ENCODE results near the gene RUNDC1.

Gene RUNDC1

GRCh38 chr17:43024407-43025289, 44.3 kb downstream of the RUNDC1 start, which contains the start of gene RND2 (continued):
- TF ChIP-seq ZNF37A (tag by site-specific recombination; IDR thresholded peaks at IDR 0.05) (no peak), ZSCAN30 (tag by site-specific recombination; IDR thresholded peaks at IDR 0.05) (peak; percentile 76; the same call in 1 of the 2 replicates), ZEB2 (tag by site-specific recombination; IDR thresholded peaks at IDR 0.05) (peak; percentile 94), ZBTB10 (tag by site-specific recombination; IDR thresholded peaks at IDR 0.05) (peak; percentile 75; the same call in 1 of the 2 replicates), ZNF341 (tag by site-specific recombination; IDR thresholded peaks at IDR 0.05; ENCODE audit: low read depth) (peak; percentile 76), ZNF701 (tag by site-specific recombination; IDR thresholded peaks at IDR 0.05) (no peak), ZBTB17 (tag by site-specific recombination; IDR thresholded peaks at IDR 0.05) (peak; percentile 83), ELK4 (IDR thresholded peaks at IDR 0.05; ENCODE audit: borderline replicate concordance, low read depth, low read length) (no peak), SP2 (tag by site-specific recombination; IDR thresholded peaks at IDR 0.05) (peak; percentile 51), ZBTB7A (tag by site-specific recombination; IDR thresholded peaks at IDR 0.05; ENCODE audit: low read depth) (0 out of 2 replicates have a peak, but pooled peaks have one; percentile 38), ZBTB8A (tag by site-specific recombination; IDR thresholded peaks at IDR 0.05) (0 out of 2 replicates have a peak, but pooled peaks have one; percentile 25), ZNF580 (tag by site-specific recombination; IDR thresholded peaks at IDR 0.05) (peak; percentile 67; the same call in 1 of the 2 replicates), ZNF324 (tag by site-specific recombination; IDR thresholded peaks at IDR 0.05) (peak; percentile 94), EGR2 (tag by site-specific recombination; IDR thresholded peaks at IDR 0.05; ENCODE audit: low read depth) (peak; percentile 39; the same call in 1 of the 2 replicates), ATF2 (tag by site-specific recombination; IDR thresholded peaks at IDR 0.05; ENCODE audit: low read depth) (peak; percentile 98), ZNF610 (tag by site-specific recombination; IDR thresholded peaks at IDR 0.05; ENCODE audit: borderline replicate concordance) (peak; percentile 78; the same call in 1 of the 2 replicates), ZNF391 (tag by site-specific recombination; IDR thresholded peaks at IDR 0.05; ENCODE audit: borderline replicate concordance, low read depth) (peak; percentile 59; the same call in 1 of the 2 replicates), ZNF501 (tag by site-specific recombination; IDR thresholded peaks at IDR 0.05) (peak; percentile 85), ZFP37 (tag by site-specific recombination; IDR thresholded peaks at IDR 0.05) (peak; percentile 67; the same call in 1 of the 2 replicates), ZNF155 (tag by site-specific recombination; IDR thresholded peaks at IDR 0.05) (no peak)
- TF ChIP-seq, protein P1, sequence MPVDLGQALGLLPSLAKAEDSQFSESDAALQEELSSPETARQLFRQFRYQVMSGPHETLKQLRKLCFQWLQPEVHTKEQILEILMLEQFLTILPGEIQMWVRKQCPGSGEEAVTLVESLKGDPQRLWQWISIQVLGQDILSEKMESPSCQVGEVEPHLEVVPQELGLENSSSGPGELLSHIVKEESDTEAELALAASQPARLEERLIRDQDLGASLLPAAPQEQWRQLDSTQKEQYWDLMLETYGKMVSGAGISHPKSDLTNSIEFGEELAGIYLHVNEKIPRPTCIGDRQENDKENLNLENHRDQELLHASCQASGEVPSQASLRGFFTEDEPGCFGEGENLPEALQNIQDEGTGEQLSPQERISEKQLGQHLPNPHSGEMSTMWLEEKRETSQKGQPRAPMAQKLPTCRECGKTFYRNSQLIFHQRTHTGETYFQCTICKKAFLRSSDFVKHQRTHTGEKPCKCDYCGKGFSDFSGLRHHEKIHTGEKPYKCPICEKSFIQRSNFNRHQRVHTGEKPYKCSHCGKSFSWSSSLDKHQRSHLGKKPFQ (tag by site-specific recombination; IDR thresholded peaks at IDR 0.05) = peak; percentile 41; the same call in 1 of the 2 replicates
- TF ChIP-seq, protein P2, sequence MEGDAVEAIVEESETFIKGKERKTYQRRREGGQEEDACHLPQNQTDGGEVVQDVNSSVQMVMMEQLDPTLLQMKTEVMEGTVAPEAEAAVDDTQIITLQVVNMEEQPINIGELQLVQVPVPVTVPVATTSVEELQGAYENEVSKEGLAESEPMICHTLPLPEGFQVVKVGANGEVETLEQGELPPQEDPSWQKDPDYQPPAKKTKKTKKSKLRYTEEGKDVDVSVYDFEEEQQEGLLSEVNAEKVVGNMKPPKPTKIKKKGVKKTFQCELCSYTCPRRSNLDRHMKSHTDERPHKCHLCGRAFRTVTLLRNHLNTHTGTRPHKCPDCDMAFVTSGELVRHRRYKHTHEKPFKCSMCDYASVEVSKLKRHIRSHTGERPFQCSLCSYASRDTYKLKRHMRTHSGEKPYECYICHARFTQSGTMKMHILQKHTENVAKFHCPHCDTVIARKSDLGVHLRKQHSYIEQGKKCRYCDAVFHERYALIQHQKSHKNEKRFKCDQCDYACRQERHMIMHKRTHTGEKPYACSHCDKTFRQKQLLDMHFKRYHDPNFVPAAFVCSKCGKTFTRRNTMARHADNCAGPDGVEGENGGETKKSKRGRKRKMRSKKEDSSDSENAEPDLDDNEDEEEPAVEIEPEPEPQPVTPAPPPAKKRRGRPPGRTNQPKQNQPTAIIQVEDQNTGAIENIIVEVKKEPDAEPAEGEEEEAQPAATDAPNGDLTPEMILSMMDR (tag by site-specific recombination; IDR thresholded peaks at IDR 0.05) = peak; percentile 97
- TF ChIP-seq, protein P3, sequence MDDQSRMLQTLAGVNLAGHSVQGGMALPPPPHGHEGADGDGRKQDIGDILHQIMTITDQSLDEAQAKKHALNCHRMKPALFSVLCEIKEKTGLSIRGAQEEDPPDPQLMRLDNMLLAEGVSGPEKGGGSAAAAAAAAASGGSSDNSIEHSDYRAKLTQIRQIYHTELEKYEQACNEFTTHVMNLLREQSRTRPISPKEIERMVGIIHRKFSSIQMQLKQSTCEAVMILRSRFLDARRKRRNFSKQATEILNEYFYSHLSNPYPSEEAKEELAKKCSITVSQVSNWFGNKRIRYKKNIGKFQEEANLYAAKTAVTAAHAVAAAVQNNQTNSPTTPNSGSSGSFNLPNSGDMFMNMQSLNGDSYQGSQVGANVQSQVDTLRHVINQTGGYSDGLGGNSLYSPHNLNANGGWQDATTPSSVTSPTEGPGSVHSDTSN (CRISPR knock-in tag; IDR thresholded peaks at IDR 0.05) = 0 out of 2 replicates have a peak, but pooled peaks have one; percentile 35
- TF ChIP-seq, protein P4, sequence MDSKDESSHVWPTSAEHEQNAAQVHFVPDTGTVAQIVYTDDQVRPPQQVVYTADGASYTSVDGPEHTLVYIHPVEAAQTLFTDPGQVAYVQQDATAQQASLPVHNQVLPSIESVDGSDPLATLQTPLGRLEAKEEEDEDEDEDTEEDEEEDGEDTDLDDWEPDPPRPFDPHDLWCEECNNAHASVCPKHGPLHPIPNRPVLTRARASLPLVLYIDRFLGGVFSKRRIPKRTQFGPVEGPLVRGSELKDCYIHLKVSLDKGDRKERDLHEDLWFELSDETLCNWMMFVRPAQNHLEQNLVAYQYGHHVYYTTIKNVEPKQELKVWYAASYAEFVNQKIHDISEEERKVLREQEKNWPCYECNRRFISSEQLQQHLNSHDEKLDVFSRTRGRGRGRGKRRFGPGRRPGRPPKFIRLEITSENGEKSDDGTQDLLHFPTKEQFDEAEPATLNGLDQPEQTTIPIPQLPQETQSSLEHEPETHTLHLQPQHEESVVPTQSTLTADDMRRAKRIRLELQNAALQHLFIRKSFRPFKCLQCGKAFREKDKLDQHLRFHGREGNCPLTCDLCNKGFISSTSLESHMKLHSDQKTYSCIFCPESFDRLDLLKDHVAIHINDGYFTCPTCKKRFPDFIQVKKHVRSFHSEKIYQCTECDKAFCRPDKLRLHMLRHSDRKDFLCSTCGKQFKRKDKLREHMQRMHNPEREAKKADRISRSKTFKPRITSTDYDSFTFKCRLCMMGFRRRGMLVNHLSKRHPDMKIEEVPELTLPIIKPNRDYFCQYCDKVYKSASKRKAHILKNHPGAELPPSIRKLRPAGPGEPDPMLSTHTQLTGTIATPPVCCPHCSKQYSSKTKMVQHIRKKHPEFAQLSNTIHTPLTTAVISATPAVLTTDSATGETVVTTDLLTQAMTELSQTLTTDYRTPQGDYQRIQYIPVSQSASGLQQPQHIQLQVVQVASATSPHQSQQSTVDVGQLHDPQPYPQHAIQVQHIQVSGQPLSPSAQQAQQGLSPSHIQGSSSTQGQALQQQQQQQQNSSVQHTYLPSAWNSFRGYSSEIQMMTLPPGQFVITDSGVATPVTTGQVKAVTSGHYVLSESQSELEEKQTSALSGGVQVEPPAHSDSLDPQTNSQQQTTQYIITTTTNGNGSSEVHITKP (tag by site-specific recombination; IDR thresholded peaks at IDR 0.05) = peak; percentile 60

Measured in HEK293 (cell line).